Mammary epithelial cell (primary cell): ENCODE results near the gene TSPAN9.

Experiments used
- CTCF ChIP-seq, 2 donors: IDR thresholded peaks in 1 of 2; conservative IDR thresholded peaks in 1 of 2; 2 replicates each; pipeline ENCODE4 v1.5.1; 2011 to 2012; ENCODE audit warnings: inconsistent platforms in 2 of 2, low read length in 2 of 2, mild to moderate bottlenecking in 2 of 2, control low read depth in 1 of 2, low read depth in 1 of 2; ENCODE audit not compliant: insufficient read depth in 1 of 2; ENCODE audit errors: extremely low read depth in 1 of 2
- EZH2 ChIP-seq: IDR thresholded peaks from 2 replicates; pipeline ENCODE4 v1.6.1; 2012; ENCODE audit warnings: low read length, inconsistent platforms, borderline replicate concordance

GRCh38 chr12:3152892-3153291 is 75.7 kb downstream of the TSPAN9 start:
- TF ChIP-seq EZH2 (no peak), CTCF (conservative IDR thresholded peaks at IDR 0.05 in 1 of 2, IDR thresholded peaks at IDR 0.05 in 1 of 2; ENCODE audit: extremely low read depth in 1 of 2, insufficient read depth in 1 of 2, low read depth in 1 of 2, low read length in 2 of 2) (no peak)
